ENCODE results near the gene CCDC33.

DNA sequence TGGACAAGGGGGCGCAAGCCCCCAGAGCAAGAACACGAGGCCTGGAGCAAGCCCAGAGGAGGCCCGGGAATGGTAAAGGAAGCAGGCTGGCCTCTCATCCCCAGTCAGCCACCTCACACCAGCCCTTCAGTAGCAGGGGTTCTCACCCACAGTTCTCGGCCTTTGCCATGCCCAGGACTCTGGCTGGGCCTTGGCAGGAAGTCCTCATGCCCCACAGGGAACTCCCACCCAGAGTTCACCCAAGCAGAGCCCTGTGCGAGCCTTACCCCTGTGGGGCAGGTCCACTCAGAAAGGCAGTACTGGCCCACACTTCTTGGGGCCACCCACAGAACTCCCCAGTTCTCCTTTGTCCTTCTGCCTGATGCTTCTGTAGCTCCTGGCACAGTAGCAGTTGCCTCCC is 101.0 kb downstream of the CCDC33 start:
- TF ChIP-seq, protein P1, sequence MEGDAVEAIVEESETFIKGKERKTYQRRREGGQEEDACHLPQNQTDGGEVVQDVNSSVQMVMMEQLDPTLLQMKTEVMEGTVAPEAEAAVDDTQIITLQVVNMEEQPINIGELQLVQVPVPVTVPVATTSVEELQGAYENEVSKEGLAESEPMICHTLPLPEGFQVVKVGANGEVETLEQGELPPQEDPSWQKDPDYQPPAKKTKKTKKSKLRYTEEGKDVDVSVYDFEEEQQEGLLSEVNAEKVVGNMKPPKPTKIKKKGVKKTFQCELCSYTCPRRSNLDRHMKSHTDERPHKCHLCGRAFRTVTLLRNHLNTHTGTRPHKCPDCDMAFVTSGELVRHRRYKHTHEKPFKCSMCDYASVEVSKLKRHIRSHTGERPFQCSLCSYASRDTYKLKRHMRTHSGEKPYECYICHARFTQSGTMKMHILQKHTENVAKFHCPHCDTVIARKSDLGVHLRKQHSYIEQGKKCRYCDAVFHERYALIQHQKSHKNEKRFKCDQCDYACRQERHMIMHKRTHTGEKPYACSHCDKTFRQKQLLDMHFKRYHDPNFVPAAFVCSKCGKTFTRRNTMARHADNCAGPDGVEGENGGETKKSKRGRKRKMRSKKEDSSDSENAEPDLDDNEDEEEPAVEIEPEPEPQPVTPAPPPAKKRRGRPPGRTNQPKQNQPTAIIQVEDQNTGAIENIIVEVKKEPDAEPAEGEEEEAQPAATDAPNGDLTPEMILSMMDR (IDR thresholded peaks at IDR 0.05) = no peak
- TF ChIP-seq EZH2 (IDR thresholded peaks at IDR 0.05; ENCODE audit: borderline replicate concordance, insufficient read depth, low read depth, low read length, poor library complexity, severe bottlenecking) = no peak
